Activated naive CD8-positive, alpha-beta T cell treated with anti-CD3 and anti-CD28 coated beads, Interleukin-2, amount 10 ng/mL, durations not matched to agents 7 days and 5 days (primary cell): ENCODE results near the gene LYZ. TPM values are rescaled to one million over a fixed set of nuclear protein-coding genes. Genes with fewer than 3 reads are reported as not detected.

Experiments used
- ATAC-seq: fragments of 150-1000 bp; cut with Tn5 transposase; one replicate; pipeline ENCODE4 v1.10.0; 2021; ENCODE audit warnings: low read depth, moderate library complexity
- POLR2A ChIA-PET: fragments of 350-600 bp; sonication (Branson Sonifier 250); formaldehyde crosslinking; loops from one replicate; lab custom pipeline; 2021; ENCODE audit warnings: antibody characterized with exemption; lab: Charles Lee
- DNase-seq: peaks from one replicate; pipeline ENCODE4 v3.0.0; 2021
- H3K27ac Mint-ChIP-seq: one replicate; pipeline ENCODE4 v1.8.0; 2022; ENCODE audit warnings: mild to moderate bottlenecking, mixed read lengths
- H3K27me3 Mint-ChIP-seq: one replicate; pipeline ENCODE4 v1.8.0; 2022; ENCODE audit warnings: mild to moderate bottlenecking, moderate library complexity, mixed read lengths
- H3K36me3 Mint-ChIP-seq: one replicate; pipeline ENCODE4 v1.8.0; 2021; ENCODE audit warnings: mild to moderate bottlenecking, mixed read lengths
- H3K4me1 Mint-ChIP-seq: one replicate; pipeline ENCODE4 v1.8.0; 2021; ENCODE audit warnings: mixed read lengths
- H3K4me3 Mint-ChIP-seq: one replicate; pipeline ENCODE4 v1.8.0; 2022; ENCODE audit warnings: mild to moderate bottlenecking, moderate library complexity, mixed read lengths
- H3K9me3 Mint-ChIP-seq: one replicate; pipeline ENCODE4 v1.8.0; 2021; ENCODE audit warnings: mixed read lengths
- total RNA-seq, 2 experiments: library from RNA; stranded (reverse); gene quantifications; one replicate each; pipeline ENCODE4 v1.2.3, GENCODE V29; 2021

LYZ gene
- total RNA-seq, 2 experiments from 2014 or later = 16.4 to 22.2 TPM

GRCh38 chr12:69330475-69331473, 17.4 kb upstream of the LYZ start:
- DNase-seq (peak; percentile 70), ATAC-seq (peak; percentile 79)
- Mint-ChIP-seq H3K9me3 (no peaks in the 10 kb centered on the region), H3K27me3 (peaks cover 1% of the 10 kb centered on the region), H3K4me3 (peak overlapping the region; percentile 87), H3K4me1 (peaks cover 34% of the 10 kb centered on the region), H3K36me3 (peaks cover 5% of the 10 kb centered on the region), H3K27ac (peak overlapping the region; percentile 96)
- POLR2A ChIA-PET = interaction anchor here (0.6 to 2.3 kb wide), 17 partner anchors 9 to 255 kb away, joined by 3 to 15 read pairs (median 3); partner anchors contain the start of genes CCT2, CPSF6 and FRS2

- no peak for ATAC-seq
- Mint-ChIP-seq H3K9me3 (no peaks in the 10 kb centered on the region), H3K4me1 (peaks cover 34% of the 10 kb centered on the region), H3K36me3 (peaks cover 5% of the 10 kb centered on the region), H3K4me3 (peak overlapping the region; percentile 87), H3K27me3 (peaks cover 1% of the 10 kb centered on the region), H3K27ac (peak overlapping the region; percentile 96)
- POLR2A ChIA-PET = interaction anchor here (0.9 to 2.3 kb wide), 9 partner anchors 11 to 174 kb away, joined by 3 to 15 read pairs (median 3); partner anchors contain the start of genes CPSF6 and FRS2
- no peak for DNase-seq
These were observed 16.7 kb upstream of the LYZ start for GRCh38 chr12:69331519-69331908.

GRCh38 chr12:69331909-69332684, 16.1 kb upstream of the LYZ start:
- Mint-ChIP-seq H3K4me3 (peak overlapping the region; percentile 43), H3K27ac (peak overlapping the region; percentile 96), H3K36me3 (peaks cover 5% of the 10 kb centered on the region), H3K27me3 (peaks cover 1% of the 10 kb centered on the region), H3K9me3 (no peaks in the 10 kb centered on the region), H3K4me1 (peaks cover 34% of the 10 kb centered on the region)
- DNase-seq = no peak
- POLR2A ChIA-PET = interaction anchor here (0.9 to 2.3 kb wide), 4 partner anchors 28 to 175 kb away, joined by 3 to 15 read pairs (median 3); partner anchors contain the start of gene FRS2
- ATAC-seq = no peak

- Mint-ChIP-seq H3K27ac (peak overlapping the region; percentile 14), H3K36me3 (peaks cover 5% of the 10 kb centered on the region), H3K9me3 (no peaks in the 10 kb centered on the region), H3K27me3 (peaks cover under 1% of the 10 kb centered on the region), H3K4me1 (peaks cover 34% of the 10 kb centered on the region), H3K4me3 (no peak overlapping the region)
- DNase-seq (no peak), ATAC-seq (no peak)
- POLR2A ChIA-PET = no interaction called here
These were observed 15.3 kb upstream of the LYZ start for GRCh38 chr12:69332815-69333358.

- H3K9me3 Mint-ChIP-seq = no peaks in the 10 kb centered on the region
- ATAC-seq (peak; percentile 13), DNase-seq (no peak)
- no peaks in the 10 kb centered on the region for H3K27me3 Mint-ChIP-seq
- H3K4me1 Mint-ChIP-seq = peaks cover 32% of the 10 kb centered on the region
- POLR2A ChIA-PET = interaction anchor here (0.5 kb wide), 1 partner anchor 23 kb away, joined by 6 read pairs; no protein-coding TSS in a partner anchor
- peak overlapping the region; percentile 78 for H3K27ac Mint-ChIP-seq
- H3K36me3 Mint-ChIP-seq = peaks cover 2% of the 10 kb centered on the region
- peak overlapping the region; percentile 25 for H3K4me3 Mint-ChIP-seq
These were observed 14.0 kb upstream of the LYZ start for GRCh38 chr12:69334158-69334557.

GRCh38 chr12:69337311-69338090, 10.7 kb upstream of the LYZ start:
- POLR2A ChIA-PET = no interaction called here
- Mint-ChIP-seq H3K36me3 (no peaks in the 10 kb centered on the region), H3K4me1 (peaks cover 14% of the 10 kb centered on the region), H3K9me3 (no peaks in the 10 kb centered on the region), H3K27me3 (peaks cover 3% of the 10 kb centered on the region), H3K27ac (no peak overlapping the region), H3K4me3 (no peak overlapping the region)
- ATAC-seq (no peak), DNase-seq (no peak)

GRCh38 chr12:69338120-69338859, 9.9 kb upstream of the LYZ start:
- Mint-ChIP-seq H3K27me3 (peaks cover 6% of the 10 kb centered on the region), H3K4me3 (no peak overlapping the region), H3K9me3 (no peaks in the 10 kb centered on the region), H3K27ac (no peak overlapping the region), H3K4me1 (peaks cover 10% of the 10 kb centered on the region), H3K36me3 (no peaks in the 10 kb centered on the region)
- no peak for DNase-seq
- ATAC-seq = no peak
- POLR2A ChIA-PET = no interaction called here

- H3K36me3 Mint-ChIP-seq = no peaks in the 10 kb centered on the region
- H3K27me3 Mint-ChIP-seq = peaks cover 6% of the 10 kb centered on the region
- H3K9me3 Mint-ChIP-seq = no peaks in the 10 kb centered on the region
- H3K27ac Mint-ChIP-seq = no peak overlapping the region
- POLR2A ChIA-PET = no interaction called here
- ATAC-seq (no peak), DNase-seq (no peak)
- H3K4me1 Mint-ChIP-seq = peaks cover 9% of the 10 kb centered on the region
- no peak overlapping the region for H3K4me3 Mint-ChIP-seq
These were observed 9.2 kb upstream of the LYZ start for GRCh38 chr12:69338936-69339335.

GRCh38 chr12:69339999-69340398, 8.2 kb upstream of the LYZ start:
- ATAC-seq (no peak), DNase-seq (no peak)
- Mint-ChIP-seq H3K27me3 (peaks cover 6% of the 10 kb centered on the region), H3K36me3 (no peaks in the 10 kb centered on the region), H3K4me1 (peaks cover 1% of the 10 kb centered on the region), H3K9me3 (no peaks in the 10 kb centered on the region), H3K4me3 (no peak overlapping the region), H3K27ac (no peak overlapping the region)
- POLR2A ChIA-PET = no interaction called here

- no peak for ATAC-seq
- H3K36me3 Mint-ChIP-seq = no peaks in the 10 kb centered on the region
- H3K9me3 Mint-ChIP-seq = no peaks in the 10 kb centered on the region
- H3K27me3 Mint-ChIP-seq = peaks cover 6% of the 10 kb centered on the region
- H3K4me1 Mint-ChIP-seq = no peaks in the 10 kb centered on the region
- no peak overlapping the region for H3K27ac Mint-ChIP-seq
- POLR2A ChIA-PET = interaction anchor here (0.7 kb wide), 1 partner anchor 102 kb away, joined by 3 read pairs; no protein-coding TSS in a partner anchor
- H3K4me3 Mint-ChIP-seq = no peak overlapping the region
- DNase-seq = no peak
These were observed 6.9 kb upstream of the LYZ start for GRCh38 chr12:69341328-69341727.

GRCh38 chr12:69342421-69342820, 5.8 kb upstream of the LYZ start:
- DNase-seq (no peak), ATAC-seq (no peak)
- no peak overlapping the region for H3K4me3 Mint-ChIP-seq
- POLR2A ChIA-PET = interaction anchor here (0.7 kb wide), 1 partner anchor 11 kb away, joined by 3 read pairs; no protein-coding TSS in a partner anchor
- H3K27ac Mint-ChIP-seq = no peak overlapping the region
- H3K36me3 Mint-ChIP-seq = no peaks in the 10 kb centered on the region
- H3K4me1 Mint-ChIP-seq = no peaks in the 10 kb centered on the region
- H3K9me3 Mint-ChIP-seq = no peaks in the 10 kb centered on the region
- peaks cover 6% of the 10 kb centered on the region for H3K27me3 Mint-ChIP-seq

GRCh38 chr12:69343357-69343756, 4.8 kb upstream of the LYZ start:
- Mint-ChIP-seq H3K27me3 (peaks cover 6% of the 10 kb centered on the region), H3K9me3 (no peaks in the 10 kb centered on the region), H3K4me1 (peaks cover 3% of the 10 kb centered on the region), H3K4me3 (no peak overlapping the region), H3K27ac (no peak overlapping the region), H3K36me3 (no peaks in the 10 kb centered on the region)
- no peak for DNase-seq
- POLR2A ChIA-PET = no interaction called here
- no peak for ATAC-seq
